Measurements from ENCODE around the gene SLC38A8. TPM values are rescaled to one million over a fixed set of nuclear protein-coding genes. Genes with fewer than 3 reads are reported as not detected.
A peak's percentile ranks its signal among the peaks of the same experiment; 100 is the strongest.

The SLC38A8 gene
- total RNA-seq, 1 donor: not detected

- no peak overlapping the region for H3K4me3 ChIP-seq (ENCODE audit: low read depth, low read length)
- peak; percentile 47 for DNase-seq (ENCODE audit: low read depth)
- TF ChIP-seq CTCF (IDR thresholded peaks at IDR 0.05; ENCODE audit: insufficient read depth, low read length): no peak
Measured at GRCh38 chr16:83983491-83983890, 59.1 kb downstream of the SLC38A8 start.

- H3K4me3 ChIP-seq (ENCODE audit: low read depth, low read length): no peak overlapping the region
- no peak for TF ChIP-seq CTCF (IDR thresholded peaks at IDR 0.05; ENCODE audit: insufficient read depth, low read length)
- no peak for DNase-seq (ENCODE audit: low read depth)
Measured at GRCh38 chr16:83981799-83982198, 60.8 kb downstream of the SLC38A8 start.

- no peak overlapping the region for H3K4me3 ChIP-seq (ENCODE audit: low read depth, low read length)
- no peak for TF ChIP-seq CTCF (IDR thresholded peaks at IDR 0.05; ENCODE audit: insufficient read depth, low read length)
- DNase-seq (ENCODE audit: low read depth): no peak
Measured at GRCh38 chr16:83980794-83981193, 61.8 kb downstream of the SLC38A8 start.

GRCh38 chr16:83979441-83979840 is 63.2 kb downstream of the SLC38A8 start:
- H3K4me3 ChIP-seq (ENCODE audit: low read depth, low read length): no peak overlapping the region
- no peak for TF ChIP-seq CTCF (IDR thresholded peaks at IDR 0.05; ENCODE audit: insufficient read depth, low read length)
- no peak for DNase-seq (ENCODE audit: low read depth)

GRCh38 chr16:83978401-83978904 is 64.1 kb downstream of the SLC38A8 start:
- DNase-seq (ENCODE audit: low read depth): no peak
- H3K4me3 ChIP-seq (ENCODE audit: low read depth, low read length): no peak overlapping the region
- no peak for TF ChIP-seq CTCF (IDR thresholded peaks at IDR 0.05; ENCODE audit: insufficient read depth, low read length)

- H3K4me3 ChIP-seq (ENCODE audit: low read depth, low read length): no peak overlapping the region
- DNase-seq (ENCODE audit: low read depth): no peak
- no peak for TF ChIP-seq CTCF (IDR thresholded peaks at IDR 0.05; ENCODE audit: insufficient read depth, low read length)
Measured at GRCh38 chr16:83977056-83977815, 65.4 kb downstream of the SLC38A8 start.

All from fibroblast of the aortic adventitia (primary cell).